Amniotic stem cell (primary cell): Measurements from ENCODE around the gene APOBEC2.

ENCODE experiments used
- DNase-seq: peaks from one replicate; lab custom pipeline; 2025; lab: John Stamatoyannopoulos, UW

The APOBEC2 gene

DNA sequence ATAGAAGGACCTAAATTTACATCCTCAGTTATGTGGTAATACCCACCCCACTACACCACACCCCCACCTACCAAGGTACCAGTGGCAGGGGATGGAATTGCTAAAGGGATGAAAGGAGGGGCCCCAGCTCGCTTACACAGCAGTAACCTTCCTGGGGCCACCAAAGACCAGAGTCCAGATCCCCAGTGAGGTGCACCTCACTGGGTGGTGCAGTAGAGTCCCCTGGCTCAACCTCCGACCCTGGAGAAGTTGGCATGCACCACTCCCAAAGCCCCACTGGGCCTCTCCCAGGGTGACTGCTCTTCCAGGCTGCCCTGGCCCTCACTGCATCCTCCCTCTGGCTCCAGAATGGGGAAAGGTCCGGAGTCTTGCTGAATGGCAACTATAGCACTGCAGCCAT, 14.8 kb upstream of the APOBEC2 start:
- no peak for DNase-seq

DNA sequence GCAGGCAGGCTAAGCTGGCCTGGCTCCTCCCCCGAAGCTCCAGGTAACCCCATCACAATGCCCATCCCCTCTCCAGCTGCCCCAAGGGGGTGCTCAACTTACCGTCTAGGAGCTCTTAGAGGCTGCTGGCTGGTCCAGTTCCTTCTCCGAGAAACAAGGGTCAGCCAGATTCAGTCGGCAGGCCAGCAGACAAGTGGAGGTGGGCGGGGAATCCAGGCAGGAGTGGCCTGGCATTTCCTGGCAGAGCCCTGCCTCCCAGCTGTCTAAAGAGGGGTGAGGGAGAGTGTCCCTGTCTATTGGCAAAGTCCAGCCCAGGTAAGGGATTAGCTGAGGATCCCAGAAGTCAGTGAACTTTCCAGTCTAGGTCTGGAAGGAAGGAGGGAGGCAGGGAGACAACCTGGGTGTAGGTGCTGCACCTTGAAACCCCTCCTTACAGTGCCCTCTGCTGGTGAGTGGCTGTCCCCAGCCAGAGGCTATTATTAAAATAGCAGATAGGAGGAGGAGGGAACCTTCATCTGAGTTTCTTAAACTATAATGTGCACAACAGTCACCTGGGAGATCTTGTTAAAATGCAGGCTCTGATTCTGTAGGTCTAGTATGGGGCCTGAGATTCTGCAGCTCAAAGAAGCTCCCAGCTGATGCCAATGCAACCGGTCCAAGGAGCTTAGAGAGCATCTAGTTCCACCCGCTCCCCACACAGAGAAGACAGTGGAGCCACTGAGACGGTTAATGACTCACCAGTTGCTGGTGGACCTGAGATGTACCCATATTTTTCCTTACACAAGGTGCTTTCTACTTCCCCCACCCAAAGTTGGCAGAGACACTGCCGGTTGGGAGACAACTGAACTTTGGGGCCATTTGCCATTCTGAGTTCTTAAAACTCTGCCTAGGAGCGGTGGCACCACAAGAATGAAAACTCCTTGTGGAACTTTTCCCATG, 13.7 kb upstream of the APOBEC2 start, which contains the start of gene UNC5CL:
UNC5CL (minus strand) TSS at position 162 of the 939 bp plus-strand sequence. CDS start 4,147 bp downstream, outside the sequence.
- no peak for DNase-seq

- DNase-seq = no peak
Observed at GRCh38 chr6:41040101-41040939, 12.7 kb upstream of the APOBEC2 start.

- DNase-seq = no peak
Observed at GRCh38 chr6:41040940-41041536, 12.0 kb upstream of the APOBEC2 start.

DNA sequence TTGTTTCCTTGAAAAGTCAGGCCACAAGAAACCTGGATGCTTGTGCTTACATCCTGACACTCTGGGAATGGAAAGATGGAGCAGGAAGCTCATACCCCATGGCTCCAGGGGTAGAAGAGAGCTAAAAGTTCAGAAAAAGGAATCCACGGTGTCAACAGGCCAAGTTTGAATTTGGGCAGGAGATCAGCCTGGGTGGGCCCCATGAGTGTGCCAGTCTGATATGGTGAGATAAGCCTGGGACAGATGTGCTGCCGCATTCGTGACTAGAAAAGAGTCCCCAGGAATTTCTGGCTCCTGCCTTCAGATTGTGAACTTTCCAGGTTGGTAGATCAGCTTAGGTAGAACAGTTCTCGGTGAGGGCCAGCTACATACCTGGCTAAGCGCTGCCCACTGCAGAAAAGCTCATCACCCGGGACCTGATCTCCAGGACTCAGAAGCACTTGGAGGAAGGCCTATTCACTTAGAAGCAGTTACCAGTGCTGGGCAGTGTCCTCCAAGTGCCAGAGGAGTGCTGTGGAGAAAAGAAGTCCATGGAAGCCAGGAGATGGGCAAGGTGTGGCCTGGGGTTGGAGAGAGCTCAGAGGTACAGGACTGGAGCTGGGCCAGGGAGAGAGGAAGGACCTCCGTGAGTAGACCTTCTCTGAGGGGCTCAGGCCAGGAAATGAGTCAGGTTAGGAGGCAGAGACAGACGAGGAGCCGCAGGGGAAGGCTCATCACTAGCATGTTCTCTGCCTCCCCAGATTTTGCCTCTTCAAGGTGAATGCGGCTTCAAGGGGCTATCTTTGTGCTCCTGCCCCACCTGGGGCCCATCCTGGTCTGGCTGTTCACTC, 10.6 kb upstream of the APOBEC2 start, which contains the start of gene TSPO2:
TSPO2 (plus strand) TSS at position 242 of the 830 bp plus-strand sequence; CDS start at position 761, 519 bp downstream.
- DNase-seq = no peak

GRCh38 chr6:41043151-41043550, 9.9 kb upstream of the APOBEC2 start:
- no peak for DNase-seq

GRCh38 chr6:41045664-41046063, 7.3 kb upstream of the APOBEC2 start:
- DNase-seq = no peak

- no peak for DNase-seq
Observed at GRCh38 chr6:41046084-41046483, 6.9 kb upstream of the APOBEC2 start.

DNA sequence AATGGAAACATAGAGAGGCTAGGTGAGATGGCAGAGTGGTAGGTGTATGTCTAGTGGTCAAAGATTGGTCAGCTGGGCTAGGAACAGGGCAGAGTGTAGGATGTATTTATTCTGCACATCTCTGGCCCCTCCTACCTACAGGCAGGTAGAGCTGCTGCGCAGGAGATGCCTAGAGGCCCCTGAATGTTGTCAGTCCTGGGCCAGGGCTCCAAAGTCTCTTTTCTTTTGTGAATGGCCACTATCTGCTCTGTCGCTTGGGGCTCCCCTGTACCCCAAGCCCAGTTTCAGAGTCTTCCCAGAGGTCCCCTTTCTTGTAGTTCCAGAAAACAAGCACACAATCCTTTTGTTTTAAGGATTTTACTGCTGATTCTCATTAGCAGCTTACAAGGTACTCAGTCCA, 5.7 kb upstream of the APOBEC2 start:
- no peak for DNase-seq

DNA sequence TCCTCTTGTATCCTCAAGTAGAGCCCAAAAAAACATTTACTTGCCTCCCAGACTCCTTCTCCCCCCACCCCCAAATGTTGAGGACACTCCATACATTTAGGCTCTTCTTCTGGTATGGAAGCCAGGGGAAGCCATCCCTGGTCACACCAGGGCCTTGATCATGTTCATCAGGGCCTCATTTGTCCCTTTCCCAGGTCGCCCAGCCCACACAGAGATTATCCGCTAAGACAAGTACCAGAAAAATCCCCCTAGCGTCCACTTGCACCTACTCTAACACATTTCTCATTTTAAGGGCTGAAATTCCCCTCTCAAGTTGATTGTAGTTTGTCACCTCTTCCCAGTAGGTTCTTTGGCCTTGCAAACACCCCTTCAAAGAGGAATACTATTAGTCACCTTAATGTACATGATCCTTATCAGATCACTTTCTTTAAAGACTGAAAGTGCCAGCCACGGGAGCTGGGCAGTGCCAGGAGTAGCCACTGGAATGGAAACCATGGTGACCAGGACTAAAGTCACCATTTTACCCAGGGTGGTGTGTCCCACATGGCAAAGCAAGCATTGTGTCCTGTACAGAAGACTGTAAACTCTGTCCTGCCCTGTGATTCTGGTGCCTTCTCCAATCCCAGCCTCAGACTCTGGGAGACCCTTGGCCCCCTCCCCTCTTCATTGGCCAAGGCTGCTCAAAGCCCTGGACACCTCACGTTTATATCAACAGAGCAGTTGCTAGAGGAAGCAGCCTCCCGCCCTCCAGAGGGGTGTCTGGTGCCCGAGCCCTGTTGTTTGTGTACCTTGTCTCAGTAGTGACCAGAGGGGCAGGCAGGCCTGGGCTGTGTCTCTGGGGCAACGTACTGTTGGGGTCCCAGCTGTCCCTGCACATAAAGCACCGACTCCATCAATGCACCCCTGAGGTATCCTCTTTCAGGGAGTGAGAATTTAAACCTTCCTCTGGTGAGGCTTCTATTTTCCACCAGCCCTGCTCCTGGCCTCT, 5.0 kb upstream of the APOBEC2 start:
- no peak for DNase-seq

DNA sequence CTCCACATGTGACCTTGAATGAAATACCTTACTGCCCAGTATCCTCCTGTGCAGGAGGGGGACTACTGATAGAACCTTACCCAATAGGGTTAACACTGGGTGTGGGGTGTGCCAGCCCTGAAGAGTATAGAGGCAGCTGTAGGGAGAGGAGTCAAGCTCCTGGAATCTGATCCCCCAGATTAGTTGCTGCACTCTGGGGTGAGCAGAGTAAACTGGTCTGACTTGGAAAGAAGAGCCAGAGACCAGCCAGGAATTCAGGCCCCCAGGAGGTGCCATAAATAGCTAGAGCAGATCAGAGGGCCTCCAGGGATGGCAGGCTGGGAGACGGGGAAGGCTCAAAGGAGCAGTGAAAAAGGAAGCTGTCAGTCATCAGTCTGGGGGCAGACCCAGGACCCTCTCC, 3.5 kb upstream of the APOBEC2 start:
- DNase-seq = no peak

GRCh38 chr6:41049955-41050354, 3.0 kb upstream of the APOBEC2 start:
- DNase-seq = no peak

- no peak for DNase-seq
Observed at GRCh38 chr6:41050536-41050935, 2.5 kb upstream of the APOBEC2 start.

- DNase-seq = no peak
Observed at GRCh38 chr6:41051873-41052272, 1.1 kb upstream of the APOBEC2 start.

- no peak for DNase-seq
Observed at GRCh38 chr6:41054511-41054910, 1.5 kb downstream of the APOBEC2 start.

DNA sequence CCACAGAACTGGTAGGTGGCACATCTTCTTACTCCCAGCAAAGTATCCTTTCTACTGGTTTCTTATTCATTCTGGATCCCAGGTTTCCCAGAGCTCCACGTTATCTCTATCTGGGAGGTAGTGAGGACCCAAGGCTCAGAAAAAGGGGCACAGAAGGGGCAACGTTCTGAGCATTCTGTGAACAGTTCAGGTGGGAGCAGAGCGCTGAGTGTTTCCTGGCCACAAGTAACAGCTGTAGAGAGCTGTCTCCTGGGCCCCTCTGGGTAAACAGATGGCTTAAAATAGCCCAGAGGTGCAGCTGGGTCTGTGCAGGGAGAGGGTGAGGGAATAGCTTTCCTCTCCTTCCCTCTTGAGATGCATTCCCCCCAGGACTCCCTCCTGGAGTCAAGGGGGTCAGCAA, 2.1 kb downstream of the APOBEC2 start:
- DNase-seq = no peak

GRCh38 chr6:41056768-41057490, 3.9 kb downstream of the APOBEC2 start:
- DNase-seq = no peak

DNA sequence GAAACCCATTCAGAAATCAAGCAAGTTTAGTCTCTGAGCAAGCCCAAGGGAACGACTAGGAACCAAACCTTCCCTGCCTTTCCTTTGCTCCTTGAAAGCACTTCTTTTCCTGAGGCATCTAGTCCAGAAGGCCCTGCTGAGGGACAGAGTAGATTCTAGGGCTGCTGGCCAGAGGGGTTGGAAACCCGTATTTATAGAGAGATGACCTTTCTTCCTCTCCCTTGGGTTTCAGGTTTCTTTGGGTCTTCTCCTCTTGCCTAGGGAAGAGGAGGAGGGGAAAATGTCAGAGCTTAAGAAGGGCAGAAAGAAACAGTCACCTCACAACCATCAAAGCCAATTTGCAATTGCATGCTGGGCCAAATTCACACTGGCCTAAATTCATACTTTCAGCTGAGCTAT, 5.8 kb downstream of the APOBEC2 start:
- no peak for DNase-seq

GRCh38 chr6:41059556-41059955, 6.6 kb downstream of the APOBEC2 start:
- DNase-seq = peak; percentile 14
